ENCODE data around the gene PTPRN2. TPM values are rescaled to one million over a fixed set of nuclear protein-coding genes. Genes with fewer than 3 reads are reported as not detected.
"Not testable (repeated sequence)": the region's sequence is repeated elsewhere in the genome, so short reads cannot be mapped to it uniquely, and the experiment has no call there.

The PTPRN2 gene
- total RNA-seq, 1 experiment from 2014 or later, result 1.7 TPM

GRCh38 chr7:158421361-158421760 lies 166.3 kb downstream of the PTPRN2 start:
- Histone ChIP-seq H3K27ac (ENCODE audit: low read length) (no peak overlapping the region), H3K9me3 (ENCODE audit: low read length) (no peaks in the 10 kb centered on the region), H3K27me3 (ENCODE audit: low read length) (no peaks in the 10 kb centered on the region), H3K9ac (ENCODE audit: low read length) (no peak overlapping the region), H2AFZ (ENCODE audit: low read length) (no peak overlapping the region), H3K79me2 (ENCODE audit: low read length) (no peaks in the 10 kb centered on the region), H3K4me1 (ENCODE audit: low read length) (no peaks in the 10 kb centered on the region), H3K9me2 (replicated peaks; ENCODE audit: insufficient read depth, low read length) (no peaks in the 10 kb centered on the region), H4K20me1 (ENCODE audit: insufficient read depth, low read depth, low read length) (no peaks in the 10 kb centered on the region), H3K4me2 (ENCODE audit: low read depth, low read length, poor library complexity, severe bottlenecking) (no peak overlapping the region), H3K4me3 (ENCODE audit: low read length) (no peak overlapping the region), H3K36me3 (ENCODE audit: insufficient read depth, low read length) (no peaks in the 10 kb centered on the region)
- no peak for DNase-seq

GRCh38 chr7:158420591-158421340 lies 166.9 kb downstream of the PTPRN2 start:
- no peaks in the 10 kb centered on the region for H3K9me2 ChIP-seq (replicated peaks; ENCODE audit: insufficient read depth, low read length)
- H3K9me3 ChIP-seq (ENCODE audit: low read length), result no peaks in the 10 kb centered on the region
- no peak overlapping the region for H3K27ac ChIP-seq (ENCODE audit: low read length)
- no peak overlapping the region for H3K4me2 ChIP-seq (ENCODE audit: low read depth, low read length, poor library complexity, severe bottlenecking)
- H3K27me3 ChIP-seq (ENCODE audit: low read length), result no peaks in the 10 kb centered on the region
- H3K4me3 ChIP-seq (ENCODE audit: low read length), result no peak overlapping the region
- H3K4me1 ChIP-seq (ENCODE audit: low read length), result no peaks in the 10 kb centered on the region
- DNase-seq, result no peak
- H3K9ac ChIP-seq (ENCODE audit: low read length), result no peak overlapping the region
- H3K36me3 ChIP-seq (ENCODE audit: insufficient read depth, low read length), result no peaks in the 10 kb centered on the region
- H4K20me1 ChIP-seq (ENCODE audit: insufficient read depth, low read depth, low read length), result no peaks in the 10 kb centered on the region
- no peaks in the 10 kb centered on the region for H3K79me2 ChIP-seq (ENCODE audit: low read length)
- H2AFZ ChIP-seq (ENCODE audit: low read length), result no peak overlapping the region

GRCh38 chr7:158419238-158419785 lies 168.3 kb downstream of the PTPRN2 start:
- Histone ChIP-seq H3K9ac (ENCODE audit: low read length) (no peak overlapping the region), H2AFZ (ENCODE audit: low read length) (no peak overlapping the region), H3K79me2 (ENCODE audit: low read length) (no peaks in the 10 kb centered on the region), H3K9me3 (ENCODE audit: low read length) (no peaks in the 10 kb centered on the region), H3K36me3 (ENCODE audit: insufficient read depth, low read length) (no peaks in the 10 kb centered on the region), H4K20me1 (ENCODE audit: insufficient read depth, low read depth, low read length) (no peaks in the 10 kb centered on the region), H3K4me2 (ENCODE audit: low read depth, low read length, poor library complexity, severe bottlenecking) (no peak overlapping the region), H3K27me3 (ENCODE audit: low read length) (no peaks in the 10 kb centered on the region), H3K9me2 (replicated peaks; ENCODE audit: insufficient read depth, low read length) (no peaks in the 10 kb centered on the region), H3K27ac (ENCODE audit: low read length) (no peak overlapping the region), H3K4me3 (ENCODE audit: low read length) (no peak overlapping the region), H3K4me1 (ENCODE audit: low read length) (no peaks in the 10 kb centered on the region)
- DNase-seq, result no peak

- H4K20me1 ChIP-seq (ENCODE audit: insufficient read depth, low read depth, low read length); H3K27me3 ChIP-seq (ENCODE audit: low read length); H3K27ac ChIP-seq (ENCODE audit: low read length); H3K4me1 ChIP-seq (ENCODE audit: low read length); H3K9me2 ChIP-seq (replicated peaks; ENCODE audit: insufficient read depth, low read length); DNase-seq; H2AFZ ChIP-seq (ENCODE audit: low read length); H3K36me3 ChIP-seq (ENCODE audit: insufficient read depth, low read length); H3K9ac ChIP-seq (ENCODE audit: low read length); H3K4me3 ChIP-seq (ENCODE audit: low read length); H3K4me2 ChIP-seq (ENCODE audit: low read depth, low read length, poor library complexity, severe bottlenecking); H3K79me2 ChIP-seq (ENCODE audit: low read length); H3K9me3 ChIP-seq (ENCODE audit: low read length): not testable (repeated sequence)
Observed at GRCh38 chr7:158418395-158418794, 169.2 kb downstream of the PTPRN2 start.

- Histone ChIP-seq H3K9me2 (replicated peaks; ENCODE audit: insufficient read depth, low read length) (no peaks in the 10 kb centered on the region), H3K79me2 (ENCODE audit: low read length) (no peaks in the 10 kb centered on the region), H2AFZ (ENCODE audit: low read length) (no peak overlapping the region), H3K27ac (ENCODE audit: low read length) (no peak overlapping the region), H3K9me3 (ENCODE audit: low read length) (no peaks in the 10 kb centered on the region), H3K9ac (ENCODE audit: low read length) (no peak overlapping the region), H4K20me1 (ENCODE audit: insufficient read depth, low read depth, low read length) (no peaks in the 10 kb centered on the region), H3K4me1 (ENCODE audit: low read length) (no peaks in the 10 kb centered on the region), H3K36me3 (ENCODE audit: insufficient read depth, low read length) (no peaks in the 10 kb centered on the region), H3K27me3 (ENCODE audit: low read length) (no peaks in the 10 kb centered on the region), H3K4me3 (ENCODE audit: low read length) (no peak overlapping the region), H3K4me2 (ENCODE audit: low read depth, low read length, poor library complexity, severe bottlenecking) (no peak overlapping the region)
- DNase-seq, result no peak
Observed at GRCh38 chr7:158416283-158416933, 171.2 kb downstream of the PTPRN2 start.

- H2AFZ ChIP-seq (ENCODE audit: low read length), result no peak overlapping the region
- H4K20me1 ChIP-seq (ENCODE audit: insufficient read depth, low read depth, low read length), result no peaks in the 10 kb centered on the region
- DNase-seq, result no peak
- no peaks in the 10 kb centered on the region for H3K9me3 ChIP-seq (ENCODE audit: low read length)
- H3K4me2 ChIP-seq (ENCODE audit: low read depth, low read length, poor library complexity, severe bottlenecking), result no peak overlapping the region
- no peaks in the 10 kb centered on the region for H3K36me3 ChIP-seq (ENCODE audit: insufficient read depth, low read length)
- no peak overlapping the region for H3K27ac ChIP-seq (ENCODE audit: low read length)
- H3K9ac ChIP-seq (ENCODE audit: low read length), result no peak overlapping the region
- no peaks in the 10 kb centered on the region for H3K9me2 ChIP-seq (replicated peaks; ENCODE audit: insufficient read depth, low read length)
- H3K4me3 ChIP-seq (ENCODE audit: low read length), result no peak overlapping the region
- no peaks in the 10 kb centered on the region for H3K4me1 ChIP-seq (ENCODE audit: low read length)
- H3K27me3 ChIP-seq (ENCODE audit: low read length), result no peaks in the 10 kb centered on the region
- no peaks in the 10 kb centered on the region for H3K79me2 ChIP-seq (ENCODE audit: low read length)
Observed at GRCh38 chr7:158415316-158415715, 172.3 kb downstream of the PTPRN2 start.

- Histone ChIP-seq H3K9me2 (replicated peaks; ENCODE audit: insufficient read depth, low read length) (no peaks in the 10 kb centered on the region), H3K27ac (ENCODE audit: low read length) (no peak overlapping the region), H3K36me3 (ENCODE audit: insufficient read depth, low read length) (no peaks in the 10 kb centered on the region), H4K20me1 (ENCODE audit: insufficient read depth, low read depth, low read length) (no peaks in the 10 kb centered on the region), H3K27me3 (ENCODE audit: low read length) (no peaks in the 10 kb centered on the region), H3K4me3 (ENCODE audit: low read length) (no peak overlapping the region), H3K79me2 (ENCODE audit: low read length) (no peaks in the 10 kb centered on the region), H3K4me1 (ENCODE audit: low read length) (no peaks in the 10 kb centered on the region), H2AFZ (ENCODE audit: low read length) (no peak overlapping the region), H3K9ac (ENCODE audit: low read length) (no peak overlapping the region), H3K4me2 (ENCODE audit: low read depth, low read length, poor library complexity, severe bottlenecking) (no peak overlapping the region), H3K9me3 (ENCODE audit: low read length) (no peaks in the 10 kb centered on the region)
- DNase-seq, result no peak
Observed at GRCh38 chr7:158414486-158414961, 173.1 kb downstream of the PTPRN2 start.

- no peak overlapping the region for H3K4me2 ChIP-seq (ENCODE audit: low read depth, low read length, poor library complexity, severe bottlenecking)
- H3K9ac ChIP-seq (ENCODE audit: low read length), result no peak overlapping the region
- no peak overlapping the region for H3K4me3 ChIP-seq (ENCODE audit: low read length)
- H4K20me1 ChIP-seq (ENCODE audit: insufficient read depth, low read depth, low read length), result no peaks in the 10 kb centered on the region
- H3K79me2 ChIP-seq (ENCODE audit: low read length), result no peaks in the 10 kb centered on the region
- no peaks in the 10 kb centered on the region for H3K36me3 ChIP-seq (ENCODE audit: insufficient read depth, low read length)
- H3K27ac ChIP-seq (ENCODE audit: low read length), result no peak overlapping the region
- no peak for DNase-seq
- H3K27me3 ChIP-seq (ENCODE audit: low read length), result no peaks in the 10 kb centered on the region
- no peaks in the 10 kb centered on the region for H3K9me3 ChIP-seq (ENCODE audit: low read length)
- H2AFZ ChIP-seq (ENCODE audit: low read length), result no peak overlapping the region
- no peaks in the 10 kb centered on the region for H3K4me1 ChIP-seq (ENCODE audit: low read length)
- no peaks in the 10 kb centered on the region for H3K9me2 ChIP-seq (replicated peaks; ENCODE audit: insufficient read depth, low read length)
Observed at GRCh38 chr7:158414002-158414401, 173.6 kb downstream of the PTPRN2 start.
